Fibroblast of lung (primary cell): ENCODE results near the gene GIT2.

ENCODE experiments used
- CTCF ChIP-seq, 2 donors: IDR thresholded peaks in 1 of 2; conservative IDR thresholded peaks in 1 of 2; 1 replicate in 1 of 2; 2 replicates in 1 of 2; pipeline ENCODE4 v1.5.1; 2011 to 2012; ENCODE audit warnings: low read length in 2 of 2, control low read depth in 1 of 2, inconsistent platforms in 1 of 2, low read depth in 1 of 2, mild to moderate bottlenecking in 1 of 2
- EZH2 ChIP-seq: IDR thresholded peaks from 2 replicates; pipeline ENCODE4 v1.5.1; 2012; ENCODE audit warnings: low read length, control low read depth, mild to moderate bottlenecking; ENCODE audit errors: missing control alignments

DNA sequence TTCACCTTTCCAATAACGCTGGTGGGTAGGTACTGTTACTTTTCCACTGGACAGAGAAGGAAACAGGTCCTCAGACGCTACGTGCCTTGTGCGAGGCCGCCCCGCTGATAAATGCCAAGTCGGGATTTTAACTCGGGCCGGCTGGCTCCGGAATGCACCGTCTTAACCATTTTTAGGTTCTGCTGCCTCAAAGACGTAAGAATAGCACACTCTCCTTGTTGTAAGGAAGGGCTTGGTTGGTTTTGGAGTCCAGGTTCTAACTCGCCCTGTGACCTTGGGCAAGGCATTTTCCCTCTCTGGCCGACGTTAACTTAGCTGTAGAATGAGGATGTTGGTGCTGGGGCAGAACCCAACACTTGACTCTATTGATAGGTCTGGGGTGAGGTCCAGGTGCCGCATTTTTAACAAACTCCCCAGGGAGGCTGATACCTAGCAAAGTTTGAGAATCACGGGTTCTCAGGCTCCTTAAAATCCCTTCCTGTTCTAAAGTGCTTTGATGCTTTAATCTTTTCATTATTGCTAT is 3.9 kb upstream of the GIT2 start:
- TF ChIP-seq CTCF (conservative IDR thresholded peaks at IDR 0.05 in 1 of 2, IDR thresholded peaks at IDR 0.05 in 1 of 2; ENCODE audit: low read depth in 1 of 2, low read length in 2 of 2) (no peak), EZH2 (no peak)
